ENCODE data around the gene APBA1. TPM values are rescaled to one million over a fixed set of nuclear protein-coding genes. Genes with fewer than 3 reads are reported as not detected.
A peak's percentile ranks its signal among the peaks of the same experiment; 100 is the strongest.

APBA1 gene
- total RNA-seq, 1 donor from 2014 or later = 6.2 TPM

DNA sequence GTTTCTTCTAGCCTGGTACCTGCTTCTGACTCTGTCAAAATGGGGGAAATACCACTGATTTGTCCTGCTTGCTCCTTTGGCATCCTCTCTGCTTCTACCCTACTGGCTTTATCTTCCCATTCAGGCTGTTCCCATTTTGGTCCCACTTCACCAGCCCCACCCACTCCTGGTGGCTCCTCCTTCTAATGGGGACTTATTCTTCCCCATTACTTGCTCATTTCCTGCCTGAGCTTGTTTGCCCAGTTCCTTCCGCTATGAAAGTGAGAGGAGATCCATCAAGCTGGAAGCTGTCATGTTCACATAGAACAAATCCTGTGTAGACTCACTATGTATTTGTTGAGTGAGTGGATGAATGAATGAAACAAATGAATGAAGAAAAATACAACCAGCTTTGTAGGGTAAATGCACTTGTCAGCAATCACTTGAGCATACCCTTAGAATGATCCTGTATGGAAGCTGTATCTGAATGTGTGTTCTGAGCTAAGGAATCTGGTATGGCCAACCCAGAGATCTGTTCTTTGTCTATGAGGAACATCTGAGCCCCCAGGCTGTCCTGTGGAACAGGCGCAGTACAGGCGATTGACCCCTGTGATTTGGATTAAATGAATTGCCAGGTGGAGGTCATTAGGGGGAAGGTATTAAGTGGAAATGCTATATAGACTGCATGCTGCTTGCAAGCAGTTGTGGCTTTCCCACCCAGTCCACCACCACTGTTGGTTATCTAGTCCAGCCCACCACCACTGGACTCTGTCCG is 89.5 kb downstream of the APBA1 start:
- no peak overlapping the region for H3K4me3 ChIP-seq
- intact Hi-C loops (cut with DNase I) = no loop called here
- DNase-seq (no peak), ATAC-seq (peak; percentile 76)
- H3K9me3 ChIP-seq = no peaks in the 10 kb centered on the region
- no peaks in the 10 kb centered on the region for H3K27me3 ChIP-seq
- TF ChIP-seq CTCF (IDR thresholded peaks at IDR 0.05) = no peak
- H3K4me1 ChIP-seq = no peaks in the 10 kb centered on the region
- H3K27ac ChIP-seq = no peak overlapping the region
- no peaks in the 10 kb centered on the region for H3K36me3 ChIP-seq

DNA sequence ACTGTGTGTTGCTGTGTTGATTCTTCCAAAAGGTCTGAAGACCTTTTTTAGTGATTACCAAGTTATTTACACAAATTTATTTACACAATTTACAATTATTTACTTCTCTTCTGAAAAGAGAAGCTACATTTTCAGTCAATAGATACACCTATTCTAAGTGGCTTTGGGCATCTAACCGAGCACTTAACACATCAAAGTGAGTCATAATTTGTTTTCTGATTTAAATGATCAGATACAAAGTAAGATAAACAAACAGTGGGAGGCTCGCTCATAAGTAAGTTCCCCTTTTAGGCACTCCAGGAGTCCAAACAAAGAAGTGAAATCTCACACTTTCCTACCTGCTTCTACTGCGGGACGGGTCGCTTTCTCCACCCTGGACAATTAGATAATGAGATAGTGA is 90.2 kb downstream of the APBA1 start:
- no peaks in the 10 kb centered on the region for H3K4me1 ChIP-seq
- H3K36me3 ChIP-seq = no peaks in the 10 kb centered on the region
- intact Hi-C loops (cut with DNase I) = no loop called here
- no peaks in the 10 kb centered on the region for H3K27me3 ChIP-seq
- no peak overlapping the region for H3K4me3 ChIP-seq
- ATAC-seq (no peak), DNase-seq (no peak)
- no peaks in the 10 kb centered on the region for H3K9me3 ChIP-seq
- no peak overlapping the region for H3K27ac ChIP-seq
- TF ChIP-seq CTCF (IDR thresholded peaks at IDR 0.05) = no peak

GRCh38 chr9:69580582-69581214 is 91.5 kb downstream of the APBA1 start:
- DNase-seq (no peak), ATAC-seq (no peak)
- Histone ChIP-seq H3K27ac (no peak overlapping the region), H3K9me3 (no peaks in the 10 kb centered on the region), H3K27me3 (no peaks in the 10 kb centered on the region), H3K36me3 (no peaks in the 10 kb centered on the region), H3K4me1 (no peaks in the 10 kb centered on the region), H3K4me3 (no peak overlapping the region)
- intact Hi-C loops (cut with DNase I) = no loop called here
- TF ChIP-seq CTCF (IDR thresholded peaks at IDR 0.05) = no peak

DNA sequence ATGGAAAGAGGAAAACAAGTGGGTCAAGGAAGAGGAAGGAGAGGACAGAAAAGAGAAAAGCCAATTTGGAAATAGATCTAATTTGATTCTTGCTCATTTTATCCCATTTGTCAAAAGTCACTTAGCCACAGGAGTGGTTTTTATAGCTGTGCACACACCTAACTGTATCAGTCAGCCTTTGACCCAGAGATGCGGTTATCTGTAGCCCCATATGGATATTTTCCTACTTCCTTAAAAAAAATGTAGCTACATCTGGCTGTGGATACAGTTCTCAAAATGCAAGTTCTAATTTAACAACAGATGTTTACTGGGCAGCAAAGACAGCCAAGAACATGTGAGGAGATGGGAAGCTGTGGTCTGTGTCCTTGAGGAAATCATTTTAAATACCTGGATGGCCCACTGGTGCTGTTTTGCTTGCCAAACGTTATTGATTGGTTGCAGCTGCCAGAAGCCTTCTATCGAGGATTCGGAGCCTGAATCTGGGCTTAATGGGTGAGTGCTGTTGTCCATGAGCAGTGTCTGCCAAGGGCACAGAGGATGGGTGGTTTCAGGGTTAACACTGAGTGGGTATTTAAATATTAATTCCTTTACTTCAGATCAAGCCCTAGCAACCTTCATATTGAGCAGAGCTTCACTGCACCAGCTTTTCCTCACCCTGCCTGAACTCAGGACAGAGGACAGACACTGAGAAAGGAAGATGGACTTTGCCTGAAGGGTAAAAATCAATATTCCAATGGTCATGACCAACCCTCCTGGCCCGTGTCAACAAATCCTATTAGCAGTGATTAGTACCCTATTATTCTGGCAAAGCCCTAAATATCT is 92.2 kb downstream of the APBA1 start:
- H3K4me1 ChIP-seq = no peaks in the 10 kb centered on the region
- intact Hi-C loops (cut with DNase I) = no loop called here
- ATAC-seq (no peak), DNase-seq (no peak)
- no peak overlapping the region for H3K27ac ChIP-seq
- H3K9me3 ChIP-seq = no peaks in the 10 kb centered on the region
- H3K27me3 ChIP-seq = no peaks in the 10 kb centered on the region
- no peaks in the 10 kb centered on the region for H3K36me3 ChIP-seq
- no peak for TF ChIP-seq CTCF (IDR thresholded peaks at IDR 0.05)
- no peak overlapping the region for H3K4me3 ChIP-seq

- Histone ChIP-seq H3K27ac (no peak overlapping the region), H3K4me1 (no peaks in the 10 kb centered on the region), H3K27me3 (no peaks in the 10 kb centered on the region), H3K4me3 (no peak overlapping the region), H3K9me3 (no peaks in the 10 kb centered on the region), H3K36me3 (no peaks in the 10 kb centered on the region)
- no peak for ATAC-seq
- no peak for DNase-seq
- intact Hi-C loops (cut with DNase I) = no loop called here
- no peak for TF ChIP-seq CTCF (IDR thresholded peaks at IDR 0.05)
These were observed 93.0 kb downstream of the APBA1 start for GRCh38 chr9:69579032-69579758.
